HG03571 (cell line): ENCODE results near the gene NRXN2.
"Not testable (repeated sequence)": the region's sequence is repeated elsewhere in the genome, so short reads cannot be mapped to it uniquely, and the experiment has no call there.

ENCODE experiments used
- ATAC-seq: cut with Tn5 transposase; IDR thresholded peaks from one replicate; pipeline ENCODE4 v1.9.1; 2021; ENCODE audit not compliant: unreplicated experiment

The NRXN2 gene

GRCh38 chr11:64609436-64610047, 113.5 kb downstream of the NRXN2 start:
- ATAC-seq, result no peak

DNA sequence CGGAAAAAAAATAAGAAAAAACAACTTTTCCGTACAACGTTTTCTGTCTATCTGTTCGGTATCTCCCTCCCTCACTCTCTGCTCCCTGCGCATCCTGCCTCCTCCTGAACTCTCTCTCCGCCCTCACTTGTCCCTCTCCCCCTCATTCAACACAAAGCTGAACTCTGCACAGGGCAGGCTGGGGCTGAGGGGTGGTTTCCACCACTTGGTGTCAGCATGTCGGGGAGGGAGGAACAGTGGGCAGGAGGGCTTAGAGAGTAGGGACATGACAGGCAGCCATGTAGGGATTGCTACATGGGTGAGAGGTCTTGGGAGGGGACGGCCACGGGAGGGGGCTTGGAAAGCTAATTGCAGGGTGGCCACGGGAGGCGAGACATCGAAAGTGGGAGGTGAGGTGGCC, 114.4 kb downstream of the NRXN2 start:
- ATAC-seq, result no peak

GRCh38 chr11:64608046-64608445, 115.0 kb downstream of the NRXN2 start:
- ATAC-seq, result no peak

- ATAC-seq, result no peak
Observed at GRCh38 chr11:64607381-64607985, 115.5 kb downstream of the NRXN2 start.

DNA sequence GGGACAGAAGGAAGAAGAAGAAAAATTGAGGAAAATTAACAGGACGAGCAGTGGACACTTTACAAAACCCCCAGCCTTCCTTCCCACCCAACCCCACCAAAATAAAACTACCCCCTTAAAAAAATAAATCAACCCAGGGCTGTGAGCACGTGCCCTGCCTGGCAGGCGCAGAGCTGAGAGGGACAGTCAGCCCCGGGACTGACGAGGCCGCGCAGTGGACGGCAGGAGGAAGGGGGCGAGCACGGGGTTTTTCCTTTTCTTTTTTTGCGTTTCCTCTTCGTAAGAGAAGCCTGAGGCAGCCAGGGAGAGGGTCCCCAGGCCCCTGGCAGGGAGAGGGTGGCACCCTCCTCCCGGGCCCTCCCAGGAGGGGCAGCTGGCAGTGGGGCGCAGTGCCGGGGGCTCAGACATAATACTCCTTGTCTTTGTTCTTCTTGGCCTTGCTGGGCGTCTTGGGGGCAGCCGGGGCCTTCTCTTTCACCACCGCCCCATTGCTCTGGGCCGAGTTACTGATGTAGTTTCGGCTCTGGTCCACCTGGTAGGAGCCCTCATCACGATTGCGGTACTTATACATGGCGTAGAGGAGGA, 116.1 kb downstream of the NRXN2 start:
- no peak for ATAC-seq

GRCh38 chr11:64605656-64606585, 117.1 kb downstream of the NRXN2 start:
- no peak for ATAC-seq

GRCh38 chr11:64605244-64605560, 117.8 kb downstream of the NRXN2 start:
- no peak for ATAC-seq

GRCh38 chr11:64604458-64605243, 118.3 kb downstream of the NRXN2 start:
- no peak for ATAC-seq

DNA sequence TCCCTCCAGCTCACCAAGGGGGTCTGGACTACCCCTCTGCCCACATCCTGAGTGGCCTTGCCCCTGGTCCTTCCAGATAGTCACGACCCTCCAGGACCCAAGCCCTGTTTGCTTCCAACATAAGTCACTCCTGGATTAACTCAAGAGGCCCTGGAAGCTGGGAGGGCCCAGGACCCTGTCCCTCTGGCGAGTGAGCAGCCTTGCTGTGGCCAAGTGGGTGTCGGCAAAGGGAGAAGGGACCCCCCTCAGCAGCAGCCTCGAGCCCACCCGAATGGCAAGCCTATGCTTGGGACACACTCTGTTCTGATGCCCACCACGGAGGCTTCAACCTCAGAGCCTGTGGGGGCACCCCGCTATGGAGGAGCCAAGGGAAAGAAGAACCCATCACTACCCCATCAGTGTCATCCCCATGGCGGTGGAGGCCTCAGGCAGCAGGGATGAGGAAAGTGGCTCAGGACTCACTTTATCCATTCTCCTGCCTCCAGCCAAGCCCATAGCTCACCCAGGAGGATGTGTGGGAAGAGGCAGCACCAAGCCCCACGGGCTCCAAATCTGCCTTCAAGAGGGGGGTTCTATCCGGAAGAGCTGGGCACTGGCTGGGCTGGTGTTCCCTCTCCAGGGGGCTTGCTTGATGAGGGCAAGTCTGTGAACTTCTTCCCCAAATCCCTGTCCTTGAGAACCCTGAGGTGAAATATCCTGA, 119.4 kb downstream of the NRXN2 start:
- no peak for ATAC-seq

DNA sequence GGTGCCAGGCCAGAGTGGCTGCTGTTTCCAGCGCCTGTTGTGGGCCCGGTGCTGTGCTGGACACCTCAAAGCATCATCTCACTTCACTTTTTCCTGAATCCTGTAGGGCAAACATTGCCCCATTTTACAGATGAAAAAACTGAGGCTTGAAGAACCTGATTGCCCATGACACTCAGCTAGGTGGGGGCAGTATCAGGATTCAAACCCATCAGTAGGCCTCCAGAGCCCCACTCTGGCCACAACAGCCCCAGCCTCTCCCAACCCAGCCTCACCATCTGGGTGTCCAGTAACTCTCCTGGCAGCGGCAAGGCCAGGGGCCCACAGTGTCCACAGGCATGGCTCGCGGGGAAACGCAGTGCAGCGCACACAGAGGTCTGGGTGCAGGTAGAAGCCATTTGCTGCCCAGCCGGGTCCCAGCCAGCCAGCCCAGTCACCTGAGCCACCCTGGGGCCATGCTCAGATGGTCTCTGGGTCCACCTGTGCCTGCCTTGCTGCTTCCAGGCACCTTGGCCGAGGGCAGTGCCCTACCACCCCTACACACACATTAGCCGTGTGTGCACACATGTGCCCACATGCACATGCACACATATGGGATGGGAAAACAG, 120.4 kb downstream of the NRXN2 start:
- no peak for ATAC-seq

GRCh38 chr11:64601605-64602465, 121.2 kb downstream of the NRXN2 start:
- ATAC-seq, result no peak

DNA sequence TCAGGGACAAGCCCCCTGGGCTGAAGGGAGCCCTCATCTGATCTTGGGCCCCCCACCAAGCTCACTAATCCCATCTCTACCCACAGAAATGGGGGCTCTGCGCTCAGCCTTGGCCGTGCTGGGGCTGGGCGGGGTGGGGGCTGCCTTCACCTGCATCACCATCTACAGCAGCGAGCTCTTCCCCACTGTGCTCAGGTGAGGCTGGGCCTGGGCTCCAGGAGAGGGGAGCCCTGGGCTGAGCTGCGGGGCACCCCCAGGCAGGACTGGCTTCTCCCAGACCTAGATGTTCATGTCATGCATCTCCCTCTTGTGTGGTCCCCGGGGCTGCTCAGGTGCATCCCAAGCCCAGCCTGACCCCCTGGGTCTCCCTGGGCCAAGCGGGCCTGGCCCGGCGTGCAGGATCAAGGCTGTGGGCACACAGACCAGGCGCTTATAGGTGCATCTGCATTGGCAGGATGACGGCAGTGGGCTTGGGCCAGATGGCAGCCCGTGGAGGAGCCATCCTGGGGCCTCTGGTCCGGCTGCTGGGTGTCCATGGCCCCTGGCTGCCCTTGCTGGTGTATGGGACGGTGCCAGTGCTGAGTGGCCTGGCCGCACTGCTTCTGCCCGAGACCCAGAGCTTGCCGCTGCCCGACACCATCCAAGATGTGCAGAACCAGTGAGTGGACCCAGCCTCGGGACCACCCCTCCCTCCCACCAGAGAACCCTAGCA, 122.6 kb downstream of the NRXN2 start:
- no peak for ATAC-seq

DNA sequence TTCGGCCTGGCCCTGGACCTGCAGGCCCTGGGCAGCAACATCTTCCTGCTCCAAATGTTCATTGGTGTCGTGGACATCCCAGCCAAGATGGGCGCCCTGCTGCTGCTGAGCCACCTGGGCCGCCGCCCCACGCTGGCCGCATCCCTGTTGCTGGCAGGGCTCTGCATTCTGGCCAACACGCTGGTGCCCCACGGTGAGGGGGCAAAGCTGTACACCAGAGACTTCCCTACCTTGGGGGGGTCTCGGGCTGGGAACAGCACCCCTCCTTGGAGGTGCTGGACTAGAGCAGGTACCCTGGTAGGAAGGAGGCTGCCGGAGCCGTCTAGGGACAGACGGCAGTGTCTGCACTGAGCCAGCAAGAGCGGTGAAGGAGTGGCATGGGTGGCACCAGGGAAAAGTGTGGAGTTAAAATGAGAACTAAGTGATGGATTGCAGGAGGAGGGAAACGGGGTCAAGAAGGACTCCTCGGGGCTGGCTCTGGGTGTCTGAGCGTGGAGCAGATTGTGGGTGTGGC, 123.2 kb downstream of the NRXN2 start:
- ATAC-seq, result no peak

DNA sequence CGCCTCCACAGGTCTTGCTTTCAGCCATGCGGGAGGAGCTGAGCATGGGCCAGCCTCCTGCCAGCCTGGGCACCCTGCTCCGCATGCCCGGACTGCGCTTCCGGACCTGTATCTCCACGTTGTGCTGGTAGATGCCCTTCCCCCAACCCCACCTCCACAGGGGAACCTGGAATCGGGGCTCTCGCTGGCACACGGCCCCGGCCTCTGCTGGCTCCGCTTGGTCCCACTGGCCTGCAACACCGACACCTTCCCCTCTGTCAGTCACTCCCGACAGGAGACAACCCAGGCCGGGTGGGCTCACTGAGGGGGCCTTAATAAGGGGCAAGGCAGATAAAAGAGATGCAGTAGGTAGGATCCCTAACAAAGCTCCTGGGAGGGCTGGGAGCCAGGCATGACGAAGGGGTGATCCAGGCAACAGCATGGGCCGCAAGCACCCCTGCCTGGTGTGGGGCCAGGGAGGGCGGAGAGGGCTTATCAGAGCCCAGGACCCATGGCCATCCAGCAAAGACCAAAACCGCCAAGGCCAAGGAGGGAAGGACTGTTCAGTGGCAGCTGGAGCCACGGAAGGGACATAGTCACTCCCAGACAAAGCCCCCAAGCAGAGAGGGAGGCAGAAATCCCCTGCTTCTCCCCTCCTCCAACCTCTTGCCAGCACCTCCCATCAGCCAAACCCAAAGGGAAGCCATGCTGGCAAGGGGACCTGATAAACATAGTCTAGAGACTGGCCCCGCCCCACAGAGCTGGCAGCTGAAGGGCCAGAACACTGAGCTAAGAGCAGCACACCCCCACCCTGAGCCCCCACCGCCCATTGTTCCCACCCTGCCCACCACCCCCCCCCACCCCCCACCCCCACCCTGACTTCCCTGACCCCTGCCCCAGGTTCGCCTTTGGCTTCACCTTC, 124.0 kb downstream of the NRXN2 start:
- no peak for ATAC-seq

DNA sequence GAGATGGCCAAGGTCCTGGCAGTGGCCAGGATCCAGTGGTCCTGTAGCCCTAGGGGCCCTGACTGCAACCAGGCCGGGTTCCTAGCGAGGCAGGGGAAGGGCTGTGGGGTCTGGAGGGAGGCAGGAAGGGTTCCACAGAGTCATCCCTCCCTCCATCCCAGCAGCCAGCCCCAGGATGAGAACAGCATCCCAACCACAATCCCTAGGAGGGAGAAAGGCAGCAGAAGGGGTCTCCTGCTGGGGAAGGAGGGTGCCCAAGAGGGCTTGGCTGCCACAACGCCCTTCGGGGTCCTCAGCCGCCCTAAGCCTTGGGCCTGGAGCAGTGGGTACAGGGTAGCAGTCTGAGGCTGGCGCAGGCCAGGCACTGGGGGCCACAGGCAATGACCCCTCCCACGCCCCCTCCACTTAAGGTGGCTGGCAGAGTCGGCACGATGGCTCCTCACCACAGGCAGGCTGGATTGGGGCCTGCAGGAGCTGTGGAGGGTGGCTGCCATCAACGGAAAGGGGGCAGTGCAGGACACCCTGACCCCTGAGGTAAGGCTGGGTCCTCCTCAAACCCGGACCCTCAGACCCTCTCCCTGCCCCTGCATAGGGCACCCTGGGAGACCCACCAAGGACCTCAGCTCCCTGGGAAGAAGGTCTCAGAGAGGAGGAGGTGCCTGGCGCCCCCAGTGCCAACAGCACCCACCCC, 124.7 kb downstream of the NRXN2 start:
- ATAC-seq, result no peak

GRCh38 chr11:64597671-64598101, 125.3 kb downstream of the NRXN2 start:
- ATAC-seq, result no peak

- not testable (repeated sequence) for ATAC-seq
Observed at GRCh38 chr11:64595922-64596321, 127.1 kb downstream of the NRXN2 start.
